ENCODE data around the gene HBP1. TPM values are rescaled to one million over a fixed set of nuclear protein-coding genes. Genes with fewer than 3 reads are reported as not detected.

HBP1 gene
- total and polyA plus RNA-seq, 2 of the 8 experiments (the other 6 are each of a cell fraction or from before 2014, with no cell fraction given): 28.9 to 29.2 TPM

DNA sequence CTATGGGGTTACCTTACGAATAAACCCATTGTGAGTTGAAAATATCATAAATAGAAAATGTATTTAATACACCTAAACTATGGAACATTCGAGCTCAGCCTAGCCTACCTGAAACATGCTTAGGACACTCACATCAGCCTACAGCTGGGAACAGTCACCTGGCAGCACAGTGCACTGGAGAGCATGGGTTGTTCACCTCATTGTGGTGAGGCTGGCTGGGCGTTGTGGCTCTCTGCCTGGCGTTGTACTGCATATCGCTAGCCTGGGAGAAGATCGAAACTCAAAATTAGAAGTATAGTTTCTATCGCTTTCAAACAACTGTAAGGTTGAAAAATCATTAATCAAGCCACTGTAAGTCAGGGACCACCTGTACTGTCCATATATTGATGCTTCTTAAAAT, 17.3 kb upstream of the HBP1 start:
- Histone ChIP-seq H3K9me3 (ENCODE audit: insufficient read depth in 2 of 2, low read depth in 1 of 2, low read length in 1 of 2) (no peaks in the 10 kb centered on the region), H2BK15ac (ENCODE audit: low read length) (no peak overlapping the region), H3K56ac (replicated peaks; ENCODE audit: insufficient read length, low read depth, low read length) (no peak overlapping the region), H4K91ac (replicated peaks; ENCODE audit: insufficient read length, low read length) (no peak overlapping the region), H3K23me2 (ENCODE audit: low read depth, low read length) (no peaks in the 10 kb centered on the region), H2BK12ac (ENCODE audit: low read depth, low read length) (peak overlapping the region; percentile 70; the same call in 1 of the 2 replicates), H2BK5ac (ENCODE audit: low read depth, low read length) (no peak overlapping the region), H3K4ac (replicated peaks; ENCODE audit: insufficient read length, low read depth, low read length) (no peak overlapping the region), H4K20me1 (replicated peaks in 1 of 2; ENCODE audit: control insufficient read depth in 1 of 2, insufficient read depth in 2 of 2, low read length in 2 of 2) (no peaks in the 10 kb centered on the region), H3K79me1 (ENCODE audit: low read depth, low read length) (no peaks in the 10 kb centered on the region), H4K8ac (ENCODE audit: extremely low read depth, insufficient read depth, low read length) (no peak overlapping the region), H3K79me2 (ENCODE audit: control insufficient read depth in 1 of 2, insufficient read depth in 2 of 2, low read length in 2 of 2) (no peaks in the 10 kb centered on the region), H3K27me3 (replicated peaks in 1 of 4; ENCODE audit: control insufficient read depth in 3 of 4, extremely low read depth in 1 of 4, insufficient read depth in 3 of 4, low read length in 3 of 4) (no peaks in the 10 kb centered on the region), H3K18ac (ENCODE audit: extremely low read depth, low read length) (no peak overlapping the region), H3K14ac (ENCODE audit: insufficient read length) (no peak overlapping the region), H3K36me3 (ENCODE audit: control insufficient read depth in 2 of 4, insufficient read depth in 4 of 4, low read length in 3 of 4) (no peaks in the 10 kb centered on the region; a peak in 1 of 8 replicates), H3K9ac (replicated peaks in 1 of 4; ENCODE audit: extremely low read depth in 1 of 4, low read depth in 3 of 4, low read length in 3 of 4) (no peak overlapping the region), H3K4me2 (ENCODE audit: insufficient read depth in 1 of 2, low read depth in 2 of 2, low read length in 2 of 2) (no peak overlapping the region), H2AK5ac (ENCODE audit: low read depth, low read length) (no peak overlapping the region), H3K4me1 (replicated peaks in 1 of 4; ENCODE audit: control insufficient read depth in 3 of 4, insufficient read depth in 4 of 4, low read length in 3 of 4) (peaks cover 0 to 2% (median 0%) of the 10 kb centered on the region in 4 experiments; a peak in 1 of 7 replicates), H3K27ac (ENCODE audit: low read depth, low read length) (no peak overlapping the region), H4K5ac (ENCODE audit: insufficient read length, low read depth, low read length) (no peak overlapping the region), H2AFZ (ENCODE audit: low read length) (no peak overlapping the region), H2BK120ac (replicated peaks; ENCODE audit: low read depth, low read length) (no peak overlapping the region), H3K4me3 (ENCODE audit: extremely low read depth in 1 of 4, insufficient read depth in 2 of 4, low read depth in 3 of 4, low read length in 4 of 4) (no peak overlapping the region), H2BK20ac (ENCODE audit: low read length) (no peak overlapping the region), H3K23ac (ENCODE audit: insufficient read length) (no peak overlapping the region)
- ChIA-PET CTCF (ENCODE audit: partially characterized antibody) (interaction anchor here (0.9 to 11.7 kb wide), 14 partner anchors 10 to 364 kb away, joined by 3 to 162 read pairs (median 4); partner anchors contain the start of gene HBP1), POLR2A (ENCODE audit: partially characterized antibody) (no interaction called here)
- WGBS, 2 experiments (ENCODE audit: extremely low coverage in 1 of 2, insufficient coverage in 1 of 2, insufficient read length in 1 of 2, insufficient replicate concordance in 2 of 2, low coverage in 1 of 2, low lambda C conversion rate in 2 of 2, missing lambda C conversion rate in 1 of 2): 93% methylated on average over 7 of the region's 7 CpGs; no CpG with 5 or more reads in 1 of the 2 experiments
- DNase-seq (ENCODE audit: low read depth in 1 of 2, low spot score in 2 of 2) (no peak), FAIRE-seq (no peak)
- no peak for TF ChIP-seq TEAD4 (IDR thresholded peaks at IDR 0.05; ENCODE audit: low read depth, low read length)
- no peak for TF ChIP-seq SIX5 (IDR thresholded peaks at IDR 0.05; ENCODE audit: low read depth, low read length)
- TF ChIP-seq CTBP2 (IDR thresholded peaks at IDR 0.05; ENCODE audit: borderline replicate concordance, insufficient read depth, insufficient read length, low read length): no peak
- TF ChIP-seq POLR2AphosphoS5 (IDR thresholded peaks at IDR 0.05; ENCODE audit: low read depth, low read length): no peak
- no peak for TF ChIP-seq MAFK (IDR thresholded peaks at IDR 0.05; ENCODE audit: low read depth, low read length)
- no peak for TF ChIP-seq BRCA1 (IDR thresholded peaks at IDR 0.05; ENCODE audit: low read depth, low read length)
- TF ChIP-seq FOSL1 (IDR thresholded peaks at IDR 0.05; ENCODE audit: insufficient read depth, low read depth, low read length): no peak
- no peak for TF ChIP-seq RNF2 (IDR thresholded peaks at IDR 0.05; ENCODE audit: borderline replicate concordance, low read depth, low read length, missing control alignments, poor library complexity, severe bottlenecking)
- TF ChIP-seq JUND (IDR thresholded peaks at IDR 0.05; ENCODE audit: low read length): no peak
- no peak for TF ChIP-seq TAF1 (IDR thresholded peaks at IDR 0.05; ENCODE audit: low read depth, low read length)
- TF ChIP-seq POLR2A (IDR thresholded peaks at IDR 0.05; ENCODE audit: control extremely low read depth in 1 of 2, low read depth in 2 of 2, low read length in 2 of 2): no peak
- TF ChIP-seq YY1 (IDR thresholded peaks at IDR 0.05; ENCODE audit: low read depth, low read length): no peak
- TF ChIP-seq CREB1 (IDR thresholded peaks at IDR 0.05): no peak
- no peak for TF ChIP-seq TAF7 (optimal IDR thresholded peaks at IDR 0.05; ENCODE audit: borderline replicate concordance, low read depth, low read length)

Data from H1 (cell line).